Measurements from ENCODE around the gene OR10G3. TPM values are rescaled to one million over a fixed set of nuclear protein-coding genes. Genes with fewer than 3 reads are reported as not detected.

The OR10G3 gene, protein sequence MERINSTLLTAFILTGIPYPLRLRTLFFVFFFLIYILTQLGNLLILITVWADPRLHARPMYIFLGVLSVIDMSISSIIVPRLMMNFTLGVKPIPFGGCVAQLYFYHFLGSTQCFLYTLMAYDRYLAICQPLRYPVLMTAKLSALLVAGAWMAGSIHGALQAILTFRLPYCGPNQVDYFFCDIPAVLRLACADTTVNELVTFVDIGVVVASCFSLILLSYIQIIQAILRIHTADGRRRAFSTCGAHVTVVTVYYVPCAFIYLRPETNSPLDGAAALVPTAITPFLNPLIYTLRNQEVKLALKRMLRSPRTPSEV
- total RNA-seq (2012; rRNA removed) = not detected in 2 replicates
- polyA plus RNA-seq (2012; rRNA removed) = not detected in 2 replicates
- not detected in 2 replicates for polyA plus RNA-seq (2012; cell fraction: cytosol; rRNA removed)
- not detected in 2 replicates for polyA plus RNA-seq (2012; cell fraction: nucleus; rRNA removed; ENCODE audit: low replicate concordance)
- not detected for Bru-seq, nascent RNA
- not detected for BruChase-seq, experiment 1, labeled RNA remaining after a 6-hour chase
- BruChase-seq, experiment 2, labeled RNA remaining after a 2-hour chase = not detected
- long read RNA-seq = 0 reads

DNA sequence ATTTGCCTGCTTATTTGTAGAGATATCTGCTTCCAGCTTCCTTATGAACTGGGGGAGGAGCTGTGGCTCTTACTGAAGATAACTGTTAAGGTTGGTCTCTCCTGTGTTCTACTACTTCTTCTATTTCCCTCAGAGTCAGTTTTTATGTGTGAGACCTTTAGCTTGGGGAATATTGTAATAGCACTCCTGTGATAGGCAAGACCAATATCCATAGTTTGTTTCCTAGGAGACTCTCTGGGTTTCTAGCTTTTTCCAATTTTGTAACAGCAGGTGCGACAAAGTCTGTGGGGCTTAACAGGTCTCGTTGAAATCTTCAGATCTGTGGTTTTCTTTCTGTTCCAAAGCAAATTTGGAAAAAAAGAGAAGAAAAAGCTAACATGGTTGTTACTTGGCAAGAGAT is at the start of gene OR10G3:
Gene OR10G3 (minus strand): TSS at position 101 of the 400 bp plus-strand sequence. CDS start 9,332 bp downstream, outside the sequence.
- Histone ChIP-seq H3K4me2 (ENCODE audit: low read depth, low read length) (no peak within 1 kb of the TSS), H2AK9ac (replicated peaks; ENCODE audit: low read depth, low read length, poor library complexity) (no peak within 1 kb of the TSS), H4K5ac (ENCODE audit: low read depth, low read length) (no peak within 1 kb of the TSS), H3K9me1 (ENCODE audit: insufficient read depth, low read length) (no peaks in the 10 kb centered on the region), H2AK5ac (ENCODE audit: low read depth, low read length) (no peak within 1 kb of the TSS), H3K27me3 (ENCODE audit: control insufficient read depth, insufficient read depth, low read length) (peaks cover 4% of the 10 kb centered on the region), H2BK15ac (ENCODE audit: low read depth, low read length) (no peak within 1 kb of the TSS), H3K56ac (ENCODE audit: extremely low read depth, insufficient read depth, low read length) (no peak within 1 kb of the TSS), H4K8ac (ENCODE audit: low read depth in 2 of 2, low read length in 2 of 2) (no peak within 1 kb of the TSS), H3K27ac (ENCODE audit: insufficient read depth, low read length) (no peak within 1 kb of the TSS), H3K4ac (ENCODE audit: low read depth, low read length) (no peak within 1 kb of the TSS), H4K20me1 (ENCODE audit: insufficient read depth, low read length) (no peaks in the 10 kb centered on the region), H2BK20ac (ENCODE audit: low read depth, low read length) (no peak within 1 kb of the TSS), H3K79me1 (ENCODE audit: low read depth in 1 of 2, low read length in 2 of 2) (no peaks in the 10 kb centered on the region), H3K9me3 (ENCODE audit: control insufficient read depth, insufficient read depth, low read length) (no peaks in the 10 kb centered on the region), H3K14ac (replicated peaks; ENCODE audit: low read depth, low read length) (no peak within 1 kb of the TSS), H2BK5ac (ENCODE audit: low read depth, low read length, poor library complexity, severe bottlenecking) (no peak within 1 kb of the TSS), H3K23ac (ENCODE audit: low read depth, low read length) (no peak within 1 kb of the TSS), H3K18ac (ENCODE audit: low read depth, low read length) (no peak within 1 kb of the TSS), H4K91ac (ENCODE audit: insufficient read depth, low read depth, low read length) (no peak within 1 kb of the TSS), H3K36me3 (ENCODE audit: control insufficient read depth, insufficient read depth, low read length) (no peaks in the 10 kb centered on the region), H2BK120ac (ENCODE audit: low read depth, low read length) (no peak within 1 kb of the TSS), H2AFZ (replicated peaks; ENCODE audit: low read length, poor library complexity) (no peak within 1 kb of the TSS), H3K9ac (ENCODE audit: low read depth, low read length) (no peak within 1 kb of the TSS), H3K4me3 (ENCODE audit: insufficient read depth, low read depth, low read length) (no peak within 1 kb of the TSS), H3K4me1 (ENCODE audit: control insufficient read depth, insufficient read depth, low read length) (no peaks in the 10 kb centered on the region)
- TF ChIP-seq NFE2L2 (IDR thresholded peaks at IDR 0.05; ENCODE audit: low read depth, low read length) (no peak), SMC3 (IDR thresholded peaks at IDR 0.05; ENCODE audit: low read depth, low read length) (no peak), RFX5 (IDR thresholded peaks at IDR 0.05; ENCODE audit: low read depth, low read length) (no peak), CHD1 (IDR thresholded peaks at IDR 0.05; ENCODE audit: low read depth, low read length) (no peak), MXI1 (IDR thresholded peaks at IDR 0.05; ENCODE audit: borderline replicate concordance, low read depth, low read length) (no peak), CEBPB (IDR thresholded peaks at IDR 0.05; ENCODE audit: low read depth, low read length) (no peak), POLR2A (IDR thresholded peaks at IDR 0.05; ENCODE audit: low read depth, low read length) (no peak), BHLHE40 (IDR thresholded peaks at IDR 0.05; ENCODE audit: low read depth, low read length) (no peak), RAD21 (IDR thresholded peaks at IDR 0.05; ENCODE audit: low read length) (no peak), RCOR1 (IDR thresholded peaks at IDR 0.05; ENCODE audit: insufficient replicate concordance, low read length) (no peak), MAFK (IDR thresholded peaks at IDR 0.05; ENCODE audit: low read depth, low read length) (no peak)
- TF ChIP-seq, protein P1, sequence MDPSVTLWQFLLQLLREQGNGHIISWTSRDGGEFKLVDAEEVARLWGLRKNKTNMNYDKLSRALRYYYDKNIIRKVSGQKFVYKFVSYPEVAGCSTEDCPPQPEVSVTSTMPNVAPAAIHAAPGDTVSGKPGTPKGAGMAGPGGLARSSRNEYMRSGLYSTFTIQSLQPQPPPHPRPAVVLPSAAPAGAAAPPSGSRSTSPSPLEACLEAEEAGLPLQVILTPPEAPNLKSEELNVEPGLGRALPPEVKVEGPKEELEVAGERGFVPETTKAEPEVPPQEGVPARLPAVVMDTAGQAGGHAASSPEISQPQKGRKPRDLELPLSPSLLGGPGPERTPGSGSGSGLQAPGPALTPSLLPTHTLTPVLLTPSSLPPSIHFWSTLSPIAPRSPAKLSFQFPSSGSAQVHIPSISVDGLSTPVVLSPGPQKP (IDR thresholded peaks at IDR 0.05; ENCODE audit: borderline replicate concordance, low read depth, low read length) = no peak
- TF ChIP-seq, protein P2, sequence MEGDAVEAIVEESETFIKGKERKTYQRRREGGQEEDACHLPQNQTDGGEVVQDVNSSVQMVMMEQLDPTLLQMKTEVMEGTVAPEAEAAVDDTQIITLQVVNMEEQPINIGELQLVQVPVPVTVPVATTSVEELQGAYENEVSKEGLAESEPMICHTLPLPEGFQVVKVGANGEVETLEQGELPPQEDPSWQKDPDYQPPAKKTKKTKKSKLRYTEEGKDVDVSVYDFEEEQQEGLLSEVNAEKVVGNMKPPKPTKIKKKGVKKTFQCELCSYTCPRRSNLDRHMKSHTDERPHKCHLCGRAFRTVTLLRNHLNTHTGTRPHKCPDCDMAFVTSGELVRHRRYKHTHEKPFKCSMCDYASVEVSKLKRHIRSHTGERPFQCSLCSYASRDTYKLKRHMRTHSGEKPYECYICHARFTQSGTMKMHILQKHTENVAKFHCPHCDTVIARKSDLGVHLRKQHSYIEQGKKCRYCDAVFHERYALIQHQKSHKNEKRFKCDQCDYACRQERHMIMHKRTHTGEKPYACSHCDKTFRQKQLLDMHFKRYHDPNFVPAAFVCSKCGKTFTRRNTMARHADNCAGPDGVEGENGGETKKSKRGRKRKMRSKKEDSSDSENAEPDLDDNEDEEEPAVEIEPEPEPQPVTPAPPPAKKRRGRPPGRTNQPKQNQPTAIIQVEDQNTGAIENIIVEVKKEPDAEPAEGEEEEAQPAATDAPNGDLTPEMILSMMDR (conservative IDR thresholded peaks at IDR 0.05; ENCODE audit: low read depth, low read length) = no peak
- DNase-seq = no peak
- dilution Hi-C loops (cut with HindIII; ENCODE audit: low sequenced_read_pairs, unreplicated experiment) (no loop called here), intact Hi-C loops (cut with micrococcal nuclease) (no loop called here), in situ Hi-C loops (cut with MboI; ENCODE audit: low sequenced_read_pairs) (no loop called here)
- WGBS, 2 experiments (ENCODE audit: extremely low coverage in 2 of 2, insufficient read length in 1 of 2) = 40% methylated on average over 1 of the region's 2 CpGs; no CpG with 5 or more reads in 1 of the 2 experiments
- ATAC-seq (ENCODE audit: low read depth) = no peak
- ChIA-PET POLR2A (ENCODE audit: unreplicated experiment) (no interaction called here), CTCF (no interaction called here)
- no TSS peak for BruUV-seq (replicated peaks)
